ENCODE data around the gene ABCC3. TPM values are rescaled to one million over a fixed set of nuclear protein-coding genes. Genes with fewer than 3 reads are reported as not detected.

Gene ABCC3
- not detected for total RNA-seq

- Mint-ChIP-seq H3K4me1 (ENCODE audit: low read depth) (no peaks in the 10 kb centered on the region), H3K27ac (no peak within 1 kb of the TSS), H3K9me3 (no peaks in the 10 kb centered on the region), H3K4me3 (no peak within 1 kb of the TSS), H3K27me3 (peaks cover 66% of the 10 kb centered on the region), H3K36me3 (no peaks in the 10 kb centered on the region)
- intact Hi-C loops (cut with micrococcal nuclease): no loop called here
- no peak for DNase-seq
- POLR2A ChIA-PET: no interaction called here
- CTCF ChIA-PET: no interaction called here
Measured at GRCh38 chr17:50634224-50634914, at the start of gene ABCC3. ABCC3 (plus strand) TSS chr17:50634881; CDS start chr17:50634937, 56 bp downstream.

GRCh38 chr17:50585346-50585745, 49.3 kb upstream of the ABCC3 start:
- H3K4me1 Mint-ChIP-seq (ENCODE audit: low read depth): no peaks in the 10 kb centered on the region
- intact Hi-C loops (cut with micrococcal nuclease): no loop called here
- CTCF ChIA-PET: no interaction called here

GRCh38 chr17:50585891-50586290, 48.8 kb upstream of the ABCC3 start:
- POLR2A ChIA-PET: no interaction called here
- no peaks in the 10 kb centered on the region for H3K27me3 Mint-ChIP-seq
- H3K4me3 Mint-ChIP-seq: no peak overlapping the region
- H3K36me3 Mint-ChIP-seq: no peaks in the 10 kb centered on the region
- intact Hi-C loops (cut with micrococcal nuclease): no loop called here
- CTCF ChIA-PET: no interaction called here
- H3K27ac Mint-ChIP-seq: no peak overlapping the region
- H3K4me1 Mint-ChIP-seq (ENCODE audit: low read depth): no peaks in the 10 kb centered on the region
- no peak for DNase-seq
- no peaks in the 10 kb centered on the region for H3K9me3 Mint-ChIP-seq

More at GRCh38 chr17:50585346-50585745, 49.3 kb upstream of the ABCC3 start:
- no peak for DNase-seq
- H3K27me3 Mint-ChIP-seq: no peaks in the 10 kb centered on the region
- H3K27ac Mint-ChIP-seq: no peak overlapping the region
- no peaks in the 10 kb centered on the region for H3K9me3 Mint-ChIP-seq
- POLR2A ChIA-PET: no interaction called here
- no peaks in the 10 kb centered on the region for H3K36me3 Mint-ChIP-seq
- H3K4me3 Mint-ChIP-seq: no peak overlapping the region

- intact Hi-C loops (cut with micrococcal nuclease): no loop called here
- Mint-ChIP-seq H3K9me3 (no peaks in the 10 kb centered on the region), H3K36me3 (no peaks in the 10 kb centered on the region), H3K27me3 (no peaks in the 10 kb centered on the region), H3K4me1 (ENCODE audit: low read depth) (no peaks in the 10 kb centered on the region), H3K4me3 (no peak overlapping the region), H3K27ac (no peak overlapping the region)
- no peak for DNase-seq
- CTCF ChIA-PET: no interaction called here
- POLR2A ChIA-PET: no interaction called here
Measured at GRCh38 chr17:50586421-50587247, 48.0 kb upstream of the ABCC3 start.

GRCh38 chr17:50587571-50587970, 47.1 kb upstream of the ABCC3 start:
- no peaks in the 10 kb centered on the region for H3K9me3 Mint-ChIP-seq
- ChIA-PET CTCF (no interaction called here), POLR2A (no interaction called here)
- intact Hi-C loops (cut with micrococcal nuclease): no loop called here
- H3K4me1 Mint-ChIP-seq (ENCODE audit: low read depth): no peaks in the 10 kb centered on the region
- H3K36me3 Mint-ChIP-seq: no peaks in the 10 kb centered on the region
- no peak overlapping the region for H3K27ac Mint-ChIP-seq
- no peak for DNase-seq
- peaks cover 2% of the 10 kb centered on the region for H3K27me3 Mint-ChIP-seq
- H3K4me3 Mint-ChIP-seq: no peak overlapping the region

- Mint-ChIP-seq H3K36me3 (no peaks in the 10 kb centered on the region), H3K4me3 (no peak overlapping the region), H3K27ac (no peak overlapping the region), H3K27me3 (peaks cover 2% of the 10 kb centered on the region), H3K9me3 (no peaks in the 10 kb centered on the region), H3K4me1 (ENCODE audit: low read depth) (no peaks in the 10 kb centered on the region)
- no peak for DNase-seq
- intact Hi-C loops (cut with micrococcal nuclease): no loop called here
- CTCF ChIA-PET: interaction anchor here (1.2 to 1.3 kb wide), 2 partner anchors 41 to 42 kb away, joined by 3 read pairs; partner anchors contain the start of gene SPATA20
- POLR2A ChIA-PET: no interaction called here
Measured at GRCh38 chr17:50588391-50589049, 46.2 kb upstream of the ABCC3 start.

- Mint-ChIP-seq H3K4me1 (ENCODE audit: low read depth) (no peaks in the 10 kb centered on the region), H3K36me3 (no peaks in the 10 kb centered on the region), H3K27me3 (peaks cover 2% of the 10 kb centered on the region), H3K9me3 (no peaks in the 10 kb centered on the region), H3K4me3 (no peak overlapping the region), H3K27ac (no peak overlapping the region)
- intact Hi-C loops (cut with micrococcal nuclease): no loop called here
- no peak for DNase-seq
- CTCF ChIA-PET: interaction anchor here (1.2 to 1.3 kb wide), 2 partner anchors 41 to 42 kb away, joined by 3 read pairs; partner anchors contain the start of gene SPATA20
- POLR2A ChIA-PET: no interaction called here
Measured at GRCh38 chr17:50589095-50589705, 45.5 kb upstream of the ABCC3 start.

- intact Hi-C loops (cut with micrococcal nuclease): no loop called here
Measured at GRCh38 chr17:50590946-50591737, 43.5 kb upstream of the ABCC3 start.

GRCh38 chr17:50593321-50593720, 41.4 kb upstream of the ABCC3 start:
- ChIA-PET CTCF (no interaction called here), POLR2A (no interaction called here)
- Mint-ChIP-seq H3K27me3 (peaks cover 2% of the 10 kb centered on the region), H3K4me3 (no peak overlapping the region), H3K27ac (no peak overlapping the region), H3K36me3 (no peaks in the 10 kb centered on the region), H3K9me3 (no peaks in the 10 kb centered on the region), H3K4me1 (ENCODE audit: low read depth) (no peaks in the 10 kb centered on the region)
- intact Hi-C loops (cut with micrococcal nuclease): no loop called here
- DNase-seq: no peak

More at GRCh38 chr17:50590946-50591737, 43.5 kb upstream of the ABCC3 start:
- no peak for DNase-seq
- no peaks in the 10 kb centered on the region for H3K9me3 Mint-ChIP-seq
- no peaks in the 10 kb centered on the region for H3K4me1 Mint-ChIP-seq (ENCODE audit: low read depth)
- CTCF ChIA-PET: no interaction called here
- peaks cover 2% of the 10 kb centered on the region for H3K27me3 Mint-ChIP-seq
- H3K27ac Mint-ChIP-seq: no peak overlapping the region
- H3K4me3 Mint-ChIP-seq: no peak overlapping the region
- POLR2A ChIA-PET: no interaction called here
- no peaks in the 10 kb centered on the region for H3K36me3 Mint-ChIP-seq

GRCh38 chr17:50594128-50594823, 40.4 kb upstream of the ABCC3 start:
- no peak for DNase-seq
- Mint-ChIP-seq H3K27me3 (peaks cover 2% of the 10 kb centered on the region), H3K4me3 (no peak overlapping the region), H3K27ac (no peak overlapping the region), H3K9me3 (no peaks in the 10 kb centered on the region), H3K36me3 (no peaks in the 10 kb centered on the region), H3K4me1 (ENCODE audit: low read depth) (no peaks in the 10 kb centered on the region)
- intact Hi-C loops (cut with micrococcal nuclease): no loop called here
- POLR2A ChIA-PET: no interaction called here
- CTCF ChIA-PET: no interaction called here

GRCh38 chr17:50594892-50595291, 39.8 kb upstream of the ABCC3 start:
- Mint-ChIP-seq H3K27ac (no peak overlapping the region), H3K36me3 (no peaks in the 10 kb centered on the region), H3K4me1 (ENCODE audit: low read depth) (no peaks in the 10 kb centered on the region), H3K4me3 (no peak overlapping the region), H3K27me3 (peaks cover 2% of the 10 kb centered on the region), H3K9me3 (no peaks in the 10 kb centered on the region)
- ChIA-PET POLR2A (no interaction called here), CTCF (no interaction called here)
- DNase-seq: no peak
- intact Hi-C loops (cut with micrococcal nuclease): no loop called here
